ENCODE results near the gene CAP1. TPM values are rescaled to one million over a fixed set of nuclear protein-coding genes. Genes with fewer than 3 reads are reported as not detected.

Gene CAP1
- total RNA-seq = 100 to 1,000 TPM; 244 to 285 (median 244) TPM

DNA sequence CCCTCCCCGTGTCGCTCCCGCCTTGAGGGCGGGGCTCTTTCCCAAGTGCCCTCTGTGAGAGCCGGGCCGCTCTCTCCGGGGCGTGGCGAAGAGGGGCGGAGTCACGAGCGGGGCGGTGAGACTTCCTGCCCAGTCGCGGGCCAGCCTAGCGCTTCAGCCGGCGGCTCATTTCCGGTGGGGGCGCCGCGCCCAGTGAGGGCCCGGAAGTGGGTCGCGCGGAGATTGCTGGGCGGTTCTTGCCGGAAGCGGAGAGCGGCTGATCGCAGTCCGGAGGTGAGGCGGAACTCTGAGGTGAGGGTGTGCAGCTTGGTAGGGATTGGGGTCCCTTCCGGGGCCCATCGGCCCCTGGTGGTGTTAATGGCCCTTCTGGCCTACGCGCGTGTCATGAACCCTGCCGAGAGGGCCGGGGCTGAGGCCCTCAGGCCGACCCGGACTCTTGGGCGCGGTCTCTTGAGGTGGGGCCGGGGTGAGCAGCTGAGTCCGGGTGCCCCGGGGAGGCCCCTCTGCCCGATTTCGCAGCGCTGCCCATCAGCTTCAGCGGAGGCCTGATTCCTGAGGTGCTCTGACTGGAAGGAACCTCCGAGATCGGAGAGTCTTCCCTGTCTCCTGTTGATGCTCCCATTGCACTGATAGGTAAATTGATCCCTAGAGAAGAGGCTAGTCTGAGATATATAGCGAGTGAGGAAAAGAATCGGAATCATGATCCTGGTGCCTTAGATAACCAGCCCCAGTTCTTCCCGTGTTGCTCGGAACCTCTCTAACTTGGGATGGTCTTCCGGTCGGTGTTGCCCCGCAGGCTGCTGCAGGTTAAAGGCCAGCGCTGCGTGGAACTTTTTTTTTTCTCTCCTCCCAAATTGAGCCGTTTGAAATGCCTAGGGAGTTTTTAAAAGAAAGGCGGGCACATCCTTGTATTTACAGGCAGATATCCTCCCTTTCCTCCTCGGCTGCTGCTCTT lies at the start of gene CAP1:
TSS of gene CAP1 (plus strand) at position 219 of the 955 bp plus-strand sequence. CDS start 18,618 bp downstream, outside the sequence.
- Histone ChIP-seq H3K27ac (peak within 1 kb of the TSS; percentile 99 to 100), H3K4me1 (peaks cover 8 to 23% of the 10 kb centered on the region in 2 donors)

GRCh38 chr1:39992234-39992633 lies 48.3 kb upstream of the CAP1 start:
- Histone ChIP-seq H3K4me1 (peaks cover 0 to 4% of the 10 kb centered on the region in 2 donors), H3K9me3 (no peaks in the 10 kb centered on the region), H3K27ac (no peak overlapping the region), H3K4me3 (no peak overlapping the region), H3K36me3 (no peaks in the 10 kb centered on the region), H3K27me3 (no peaks in the 10 kb centered on the region)
- DNase-seq (ENCODE audit: low spot score in 2 of 2) = no peak
- TF ChIP-seq, protein P1, sequence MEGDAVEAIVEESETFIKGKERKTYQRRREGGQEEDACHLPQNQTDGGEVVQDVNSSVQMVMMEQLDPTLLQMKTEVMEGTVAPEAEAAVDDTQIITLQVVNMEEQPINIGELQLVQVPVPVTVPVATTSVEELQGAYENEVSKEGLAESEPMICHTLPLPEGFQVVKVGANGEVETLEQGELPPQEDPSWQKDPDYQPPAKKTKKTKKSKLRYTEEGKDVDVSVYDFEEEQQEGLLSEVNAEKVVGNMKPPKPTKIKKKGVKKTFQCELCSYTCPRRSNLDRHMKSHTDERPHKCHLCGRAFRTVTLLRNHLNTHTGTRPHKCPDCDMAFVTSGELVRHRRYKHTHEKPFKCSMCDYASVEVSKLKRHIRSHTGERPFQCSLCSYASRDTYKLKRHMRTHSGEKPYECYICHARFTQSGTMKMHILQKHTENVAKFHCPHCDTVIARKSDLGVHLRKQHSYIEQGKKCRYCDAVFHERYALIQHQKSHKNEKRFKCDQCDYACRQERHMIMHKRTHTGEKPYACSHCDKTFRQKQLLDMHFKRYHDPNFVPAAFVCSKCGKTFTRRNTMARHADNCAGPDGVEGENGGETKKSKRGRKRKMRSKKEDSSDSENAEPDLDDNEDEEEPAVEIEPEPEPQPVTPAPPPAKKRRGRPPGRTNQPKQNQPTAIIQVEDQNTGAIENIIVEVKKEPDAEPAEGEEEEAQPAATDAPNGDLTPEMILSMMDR (IDR thresholded peaks at IDR 0.05) = no peak
- TF ChIP-seq POLR2AphosphoS5 (IDR thresholded peaks at IDR 0.05) (no peak), POLR2A (IDR thresholded peaks at IDR 0.05) (no peak)
- intact Hi-C loops (cut with DNase I; ENCODE audit: low total_unique reads) = no loop called here

More for the DNA sequence above, at the start of gene CAP1:
- peak; percentile 99 for DNase-seq (ENCODE audit: low spot score in 2 of 2)
- TF ChIP-seq, protein P1 (IDR thresholded peaks at IDR 0.05) = no peak
- TF ChIP-seq POLR2A (IDR thresholded peaks at IDR 0.05) = no peak
- TF ChIP-seq POLR2AphosphoS5 (IDR thresholded peaks at IDR 0.05) = no peak
- H3K9me3 ChIP-seq = no peaks in the 10 kb centered on the region
- intact Hi-C loops (cut with DNase I; ENCODE audit: low total_unique reads) = no loop called here
- no peaks in the 10 kb centered on the region for H3K36me3 ChIP-seq
- no peaks in the 10 kb centered on the region for H3K27me3 ChIP-seq
- H3K4me3 ChIP-seq = peak within 1 kb of the TSS; percentile 86 to 100 (median 98)

- intact Hi-C loops (cut with DNase I; ENCODE audit: low total_unique reads) = no loop called here
- Histone ChIP-seq H3K4me1 (peaks cover 0 to 4% of the 10 kb centered on the region in 2 donors), H3K9me3 (no peaks in the 10 kb centered on the region), H3K36me3 (no peaks in the 10 kb centered on the region), H3K27ac (no peak overlapping the region), H3K27me3 (no peaks in the 10 kb centered on the region), H3K4me3 (no peak overlapping the region)
- no peak for DNase-seq (ENCODE audit: low spot score in 2 of 2)
- TF ChIP-seq POLR2AphosphoS5 (IDR thresholded peaks at IDR 0.05) = no peak
- no peak for TF ChIP-seq POLR2A (IDR thresholded peaks at IDR 0.05)
- TF ChIP-seq, protein P1 (IDR thresholded peaks at IDR 0.05) = no peak
These were observed 47.6 kb upstream of the CAP1 start for GRCh38 chr1:39992888-39993287.

GRCh38 chr1:39995973-39996393 lies 44.5 kb upstream of the CAP1 start:
- Histone ChIP-seq H3K27ac (no peak overlapping the region), H3K36me3 (no peaks in the 10 kb centered on the region), H3K27me3 (no peaks in the 10 kb centered on the region), H3K4me3 (no peak overlapping the region), H3K9me3 (no peaks in the 10 kb centered on the region), H3K4me1 (no peaks in the 10 kb centered on the region)
- intact Hi-C loops (cut with DNase I; ENCODE audit: low total_unique reads) = no loop called here
- TF ChIP-seq POLR2AphosphoS5 (IDR thresholded peaks at IDR 0.05) (no peak), POLR2A (IDR thresholded peaks at IDR 0.05) (no peak)
- TF ChIP-seq, protein P1 (IDR thresholded peaks at IDR 0.05) = no peak
- no peak for DNase-seq (ENCODE audit: low spot score in 2 of 2)

DNA sequence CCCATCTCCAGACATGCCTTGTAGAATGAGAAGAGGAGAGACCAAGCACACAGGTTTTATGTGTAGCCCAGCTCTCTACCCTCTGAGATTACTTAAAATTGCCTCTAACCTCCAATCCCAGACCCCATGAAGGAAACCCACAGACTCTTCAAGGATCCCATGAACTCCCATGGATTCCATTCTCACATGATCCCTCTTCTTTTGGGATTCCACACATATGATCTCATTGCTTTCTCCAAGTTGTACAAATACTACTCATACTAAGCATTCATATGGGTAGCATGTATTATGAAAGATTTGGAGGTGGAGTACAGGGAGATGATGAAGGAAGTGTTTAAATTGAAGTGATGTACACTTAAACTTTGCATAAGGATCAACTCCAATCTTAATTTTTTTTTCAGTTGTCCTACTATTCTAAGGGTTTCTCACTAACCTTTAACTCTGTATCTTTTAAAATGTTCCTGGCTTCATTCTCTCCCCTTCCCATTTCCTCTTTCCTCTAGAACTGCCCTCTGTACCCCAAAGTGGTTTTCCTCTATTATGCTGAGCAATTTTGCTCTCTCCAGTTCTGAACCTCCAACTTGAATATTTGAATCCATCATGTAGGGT lies 44.0 kb upstream of the CAP1 start:
- no peak overlapping the region for H3K4me3 ChIP-seq
- TF ChIP-seq POLR2A (IDR thresholded peaks at IDR 0.05) = no peak
- no peak for TF ChIP-seq POLR2AphosphoS5 (IDR thresholded peaks at IDR 0.05)
- TF ChIP-seq, protein P1 (IDR thresholded peaks at IDR 0.05) = no peak
- H3K27ac ChIP-seq = no peak overlapping the region
- no peaks in the 10 kb centered on the region for H3K36me3 ChIP-seq
- no peaks in the 10 kb centered on the region for H3K4me1 ChIP-seq
- intact Hi-C loops (cut with DNase I; ENCODE audit: low total_unique reads) = no loop called here
- no peaks in the 10 kb centered on the region for H3K27me3 ChIP-seq
- H3K9me3 ChIP-seq = no peaks in the 10 kb centered on the region
- no peak for DNase-seq (ENCODE audit: low spot score in 2 of 2)
